ENCODE measurements around the gene ZNF500.

DNA sequence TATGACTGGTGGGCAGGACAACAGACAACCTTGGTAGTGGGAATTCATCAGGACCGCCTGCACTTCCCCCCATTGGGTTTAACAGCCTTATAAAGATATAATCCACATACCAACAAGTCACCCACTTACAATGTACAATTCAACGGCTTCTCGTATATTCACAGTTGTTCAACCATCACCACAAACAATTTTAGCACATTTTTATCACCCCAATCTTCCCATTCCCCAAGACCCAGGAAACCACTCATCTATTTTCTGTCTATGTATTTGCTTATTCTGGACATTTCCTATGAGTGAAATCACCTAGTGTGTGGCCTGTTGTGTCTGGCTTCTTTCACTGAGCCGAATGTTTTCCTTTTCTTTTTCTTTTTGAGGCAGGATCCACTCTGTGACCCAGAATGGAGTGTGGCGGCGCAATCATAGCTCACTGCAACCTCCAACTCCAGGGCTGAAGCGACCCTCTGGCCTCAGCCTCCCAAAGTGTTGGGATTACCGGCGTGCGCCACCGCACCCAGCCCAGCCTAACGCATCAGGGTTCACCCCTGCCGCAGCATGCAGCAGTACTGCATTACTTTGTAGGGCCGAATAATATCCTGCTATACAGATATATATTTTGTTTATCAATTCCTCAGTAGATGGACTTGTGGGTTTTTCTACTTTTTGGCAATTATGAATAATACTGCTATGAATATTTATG, 43.7 kb downstream of the ZNF500 start:
- TF ChIP-seq, protein P1, sequence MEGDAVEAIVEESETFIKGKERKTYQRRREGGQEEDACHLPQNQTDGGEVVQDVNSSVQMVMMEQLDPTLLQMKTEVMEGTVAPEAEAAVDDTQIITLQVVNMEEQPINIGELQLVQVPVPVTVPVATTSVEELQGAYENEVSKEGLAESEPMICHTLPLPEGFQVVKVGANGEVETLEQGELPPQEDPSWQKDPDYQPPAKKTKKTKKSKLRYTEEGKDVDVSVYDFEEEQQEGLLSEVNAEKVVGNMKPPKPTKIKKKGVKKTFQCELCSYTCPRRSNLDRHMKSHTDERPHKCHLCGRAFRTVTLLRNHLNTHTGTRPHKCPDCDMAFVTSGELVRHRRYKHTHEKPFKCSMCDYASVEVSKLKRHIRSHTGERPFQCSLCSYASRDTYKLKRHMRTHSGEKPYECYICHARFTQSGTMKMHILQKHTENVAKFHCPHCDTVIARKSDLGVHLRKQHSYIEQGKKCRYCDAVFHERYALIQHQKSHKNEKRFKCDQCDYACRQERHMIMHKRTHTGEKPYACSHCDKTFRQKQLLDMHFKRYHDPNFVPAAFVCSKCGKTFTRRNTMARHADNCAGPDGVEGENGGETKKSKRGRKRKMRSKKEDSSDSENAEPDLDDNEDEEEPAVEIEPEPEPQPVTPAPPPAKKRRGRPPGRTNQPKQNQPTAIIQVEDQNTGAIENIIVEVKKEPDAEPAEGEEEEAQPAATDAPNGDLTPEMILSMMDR (conservative IDR thresholded peaks at IDR 0.05; ENCODE audit: low read depth, low read length) = no peak
- no peak for TF ChIP-seq POLR2A (IDR thresholded peaks at IDR 0.05; ENCODE audit: low read depth, low read length)
- TF ChIP-seq, protein P2, sequence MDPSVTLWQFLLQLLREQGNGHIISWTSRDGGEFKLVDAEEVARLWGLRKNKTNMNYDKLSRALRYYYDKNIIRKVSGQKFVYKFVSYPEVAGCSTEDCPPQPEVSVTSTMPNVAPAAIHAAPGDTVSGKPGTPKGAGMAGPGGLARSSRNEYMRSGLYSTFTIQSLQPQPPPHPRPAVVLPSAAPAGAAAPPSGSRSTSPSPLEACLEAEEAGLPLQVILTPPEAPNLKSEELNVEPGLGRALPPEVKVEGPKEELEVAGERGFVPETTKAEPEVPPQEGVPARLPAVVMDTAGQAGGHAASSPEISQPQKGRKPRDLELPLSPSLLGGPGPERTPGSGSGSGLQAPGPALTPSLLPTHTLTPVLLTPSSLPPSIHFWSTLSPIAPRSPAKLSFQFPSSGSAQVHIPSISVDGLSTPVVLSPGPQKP (IDR thresholded peaks at IDR 0.05; ENCODE audit: borderline replicate concordance, low read depth, low read length) = no peak
- TF ChIP-seq MAFK (IDR thresholded peaks at IDR 0.05; ENCODE audit: low read depth, low read length) = no peak
- TF ChIP-seq RCOR1 (IDR thresholded peaks at IDR 0.05; ENCODE audit: insufficient replicate concordance, low read length) = no peak
